ENCODE results near the gene FMN1. TPM values are rescaled to one million over a fixed set of nuclear protein-coding genes. Genes with fewer than 3 reads are reported as not detected.

The FMN1 gene
- total and polyA plus RNA-seq, 2 of the 8 experiments (the other 6 are each of a cell fraction or from before 2014, with no cell fraction given), result 0.27 to 3.7 TPM

DNA sequence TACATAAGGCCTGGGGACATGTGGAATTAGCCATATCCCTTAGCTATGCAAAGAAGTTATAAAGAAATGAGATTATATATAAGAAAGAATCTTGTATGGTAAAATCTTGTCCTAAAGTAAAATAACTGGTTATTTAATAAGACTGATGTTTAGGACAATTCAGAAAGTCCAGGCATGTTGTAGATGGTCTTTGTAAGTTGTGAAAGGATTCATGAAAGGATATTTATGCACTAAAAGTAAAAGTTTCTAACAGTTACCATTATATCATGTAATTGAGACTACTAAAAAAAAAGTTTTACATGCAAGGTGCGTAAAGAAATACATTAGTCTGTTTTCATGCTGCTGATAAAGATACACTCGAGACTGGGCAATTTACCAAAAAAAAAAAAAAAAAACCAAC lies 146.3 kb downstream of the FMN1 start:
- Histone ChIP-seq H3K4ac (replicated peaks; ENCODE audit: insufficient read length, low read depth, low read length) (no peak overlapping the region), H2BK20ac (ENCODE audit: low read length) (no peak overlapping the region), H3K27me3 (replicated peaks in 1 of 4; ENCODE audit: control insufficient read depth in 3 of 4, extremely low read depth in 1 of 4, insufficient read depth in 3 of 4, low read length in 3 of 4) (no peaks in the 10 kb centered on the region), H2BK120ac (replicated peaks; ENCODE audit: low read depth, low read length) (no peak overlapping the region), H2AFZ (ENCODE audit: low read length) (no peak overlapping the region), H2BK5ac (ENCODE audit: low read depth, low read length) (no peak overlapping the region), H3K56ac (replicated peaks; ENCODE audit: insufficient read length, low read depth, low read length) (no peak overlapping the region), H4K20me1 (replicated peaks in 1 of 2; ENCODE audit: control insufficient read depth in 1 of 2, insufficient read depth in 2 of 2, low read length in 2 of 2) (no peaks in the 10 kb centered on the region), H3K36me3 (ENCODE audit: control insufficient read depth in 2 of 4, insufficient read depth in 4 of 4, low read length in 3 of 4) (no peaks in the 10 kb centered on the region; a peak in 1 of 8 replicates), H3K23ac (ENCODE audit: insufficient read length) (no peak overlapping the region), H3K27ac (ENCODE audit: low read depth, low read length) (no peak overlapping the region), H2BK15ac (ENCODE audit: low read length) (no peak overlapping the region), H3K79me2 (ENCODE audit: control insufficient read depth in 1 of 2, insufficient read depth in 2 of 2, low read length in 2 of 2) (no peaks in the 10 kb centered on the region), H2BK12ac (ENCODE audit: low read depth, low read length) (no peak overlapping the region), H3K9ac (replicated peaks in 1 of 4; ENCODE audit: extremely low read depth in 1 of 4, low read depth in 3 of 4, low read length in 3 of 4) (no peak overlapping the region), H3K4me3 (ENCODE audit: extremely low read depth in 1 of 4, insufficient read depth in 2 of 4, low read depth in 3 of 4, low read length in 4 of 4) (no peak overlapping the region), H3K4me1 (replicated peaks in 1 of 4; ENCODE audit: control insufficient read depth in 3 of 4, insufficient read depth in 4 of 4, low read length in 3 of 4) (no peaks in the 10 kb centered on the region), H3K18ac (ENCODE audit: extremely low read depth, low read length) (no peak overlapping the region), H3K23me2 (ENCODE audit: low read depth, low read length) (no peaks in the 10 kb centered on the region), H2AK5ac (ENCODE audit: low read depth, low read length) (no peak overlapping the region), H4K91ac (replicated peaks; ENCODE audit: insufficient read length, low read length) (no peak overlapping the region), H3K79me1 (ENCODE audit: low read depth, low read length) (no peaks in the 10 kb centered on the region), H4K5ac (ENCODE audit: insufficient read length, low read depth, low read length) (no peak overlapping the region), H3K14ac (ENCODE audit: insufficient read length) (no peak overlapping the region), H3K4me2 (ENCODE audit: insufficient read depth in 1 of 2, low read depth in 2 of 2, low read length in 2 of 2) (no peak overlapping the region), H3K9me3 (ENCODE audit: insufficient read depth in 2 of 2, low read depth in 1 of 2, low read length in 1 of 2) (peaks cover 33 to 45% of the 10 kb centered on the region in 2 experiments), H4K8ac (ENCODE audit: extremely low read depth, insufficient read depth, low read length) (no peak overlapping the region)
- FAIRE-seq (no peak), DNase-seq (ENCODE audit: low read depth in 1 of 2, low spot score in 2 of 2) (no peak)
- WGBS, 2 experiments (ENCODE audit: extremely low coverage in 1 of 2, insufficient coverage in 1 of 2, insufficient read length in 1 of 2, insufficient replicate concordance in 2 of 2, low coverage in 1 of 2, low lambda C conversion rate in 2 of 2, missing lambda C conversion rate in 1 of 2), result 73% methylated on average over 2 of the region's 2 CpGs; no CpG with 5 or more reads in 1 of the 2 experiments
- CTCF ChIA-PET (ENCODE audit: partially characterized antibody), result interaction anchor here (1.5 kb wide), 1 partner anchor 9 kb away, joined by 5 read pairs; no protein-coding TSS in a partner anchor
- POLR2A ChIA-PET (ENCODE audit: partially characterized antibody), result no interaction called here
- TF ChIP-seq CBX8 (IDR thresholded peaks at IDR 0.05; ENCODE audit: borderline replicate concordance, low read depth, low read length), result no peak
- TF ChIP-seq KDM1A (IDR thresholded peaks at IDR 0.05; ENCODE audit: borderline replicate concordance, low read length), result no peak
- no peak for TF ChIP-seq TEAD4 (IDR thresholded peaks at IDR 0.05; ENCODE audit: low read depth, low read length)
- no peak for TF ChIP-seq GABPA (IDR thresholded peaks at IDR 0.05; ENCODE audit: borderline replicate concordance, insufficient read depth, low read length)
- TF ChIP-seq, protein P1, sequence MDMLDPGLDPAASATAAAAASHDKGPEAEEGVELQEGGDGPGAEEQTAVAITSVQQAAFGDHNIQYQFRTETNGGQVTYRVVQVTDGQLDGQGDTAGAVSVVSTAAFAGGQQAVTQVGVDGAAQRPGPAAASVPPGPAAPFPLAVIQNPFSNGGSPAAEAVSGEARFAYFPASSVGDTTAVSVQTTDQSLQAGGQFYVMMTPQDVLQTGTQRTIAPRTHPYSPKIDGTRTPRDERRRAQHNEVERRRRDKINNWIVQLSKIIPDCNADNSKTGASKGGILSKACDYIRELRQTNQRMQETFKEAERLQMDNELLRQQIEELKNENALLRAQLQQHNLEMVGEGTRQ (IDR thresholded peaks at IDR 0.05; ENCODE audit: low read length), result no peak
- TF ChIP-seq SIRT6 (IDR thresholded peaks at IDR 0.05; ENCODE audit: low read length), result no peak
